Prostate gland (tissue), 2 donors: ENCODE results near the gene HBG1.

Experiments
- CTCF ChIP-seq, 4 experiments: fragments of 200-600 bp in 2 of 4; fragments of 450-650 bp in 2 of 4; sonication (generic) in 2 of 4; IDR thresholded peaks; 1 replicate in 3 of 4; 2 replicates in 1 of 4; pipeline ENCODE4 v1.5.1; 2016 to 2019; ENCODE audit warnings: antibody characterized with exemption in 4 of 4, mild to moderate bottlenecking in 2 of 4, moderate library complexity in 2 of 4
- POLR2A ChIP-seq: fragments of 450-650 bp; IDR thresholded peaks from one replicate; pipeline ENCODE4 v1.6.1; 2016; ENCODE audit warnings: antibody characterized with exemption, mild to moderate bottlenecking
- POLR2AphosphoS5 ChIP-seq: sonication (generic); formaldehyde crosslinking; IDR thresholded peaks from one replicate; pipeline ENCODE4 v1.6.1; 2017; ENCODE audit warnings: antibody characterized with exemption

GRCh38 chr11:5225480-5225871 lies 24.2 kb downstream of the HBG1 start:
- no peak for TF ChIP-seq CTCF (IDR thresholded peaks at IDR 0.05)
- TF ChIP-seq POLR2A, result no peak
- TF ChIP-seq POLR2AphosphoS5, result no peak
